Gastrocnemius medialis (tissue), 4 donors: Measurements from ENCODE around the gene KDM4C. TPM values are rescaled to one million over a fixed set of nuclear protein-coding genes. Genes with fewer than 3 reads are reported as not detected.
"Not testable (repeated sequence)": the region's sequence is repeated elsewhere in the genome, so short reads cannot be mapped to it uniquely, and the experiment has no call there.

Experiments
- ATAC-seq, 2 donors: fragments of 150-250 bp; one replicate each; pipeline ENCODE4 v1.9.1; 2016
- DNase-seq, 2 donors: peaks; one replicate each; pipeline ENCODE4 v3.0.0-alpha.2; 2019
- H3K27ac ChIP-seq, 4 donors: fragments of 200-600 bp; sonication (generic); 1 replicate in 1 of 4; 2 replicates in 3 of 4; pipeline ENCODE4 v1.5.1; 2016 to 2018; ENCODE audit warnings: mild to moderate bottlenecking in 2 of 4, moderate library complexity in 1 of 4
- H3K27me3 ChIP-seq, 3 donors: fragments of 200-600 bp; sonication (generic) in 2 of 3; 1 replicate in 1 of 3; 2 replicates in 2 of 3; pipeline versions ENCODE4 v1.5.1 to v1.6.0; 2016 to 2019; ENCODE audit warnings: mild to moderate bottlenecking in 1 of 3, moderate library complexity in 1 of 3
- H3K36me3 ChIP-seq, 2 donors: fragments of 200-600 bp; sonication (generic) in 1 of 2; one replicate each; pipeline ENCODE4 v1.5.1; 2017 to 2018
- H3K4me1 ChIP-seq, 2 donors: fragments of 200-600 bp; sonication (generic) in 1 of 2; one replicate each; pipeline ENCODE4 v1.5.1; 2016 to 2017; ENCODE audit warnings: mild to moderate bottlenecking in 2 of 2
- H3K4me3 ChIP-seq, 4 donors: fragments of 200-600 bp; sonication (generic) in 3 of 4; 1 replicate in 1 of 4; 2 replicates in 3 of 4; pipeline ENCODE4 v1.5.1; 2016 to 2019; ENCODE audit warnings: mild to moderate bottlenecking in 2 of 4
- H3K9me3 ChIP-seq, 3 donors: fragments of 200-600 bp; sonication (generic) in 2 of 3; 1 replicate in 1 of 3; 2 replicates in 2 of 3; pipeline ENCODE4 v1.5.1; 2016 to 2019
- CTCF ChIP-seq, 5 experiments: fragments of 450-650 bp in 3 of 5; fragments of 200-600 bp in 2 of 5; sonication (generic) in 2 of 5; IDR thresholded peaks in 4 of 5; conservative IDR thresholded peaks in 1 of 5; 1 replicate in 4 of 5; 2 replicates in 1 of 5; pipeline ENCODE4 v1.5.1; 2016 to 2019; ENCODE audit warnings: antibody characterized with exemption in 5 of 5, mild to moderate bottlenecking in 3 of 5, moderate library complexity in 3 of 5
- POLR2A ChIP-seq, 2 donors: fragments of 450-650 bp; IDR thresholded peaks; one replicate each; pipeline ENCODE4 v1.6.1; 2017; ENCODE audit warnings: antibody characterized with exemption in 2 of 2, mild to moderate bottlenecking in 2 of 2, moderate library complexity in 2 of 2
- in situ Hi-C, 4 donors: fragments of 200-750 bp; cut with MboI; loops; one replicate each; pipeline versions ENCODE4 v1.15.0 to v1.8.0; 2017; ENCODE audit warnings: low sequenced_read_pairs in 4 of 4
- intact Hi-C: fragments of 100-400 bp; cut with DNase I; formaldehyde crosslinking; loops from one replicate; pipeline ENCODE4 v1.15.1; 2023; ENCODE audit warnings: low total_unique reads
- total RNA-seq, 4 donors: library from RNA; depleted of rRNA; stranded (reverse); fragments of >200 nt; gene quantifications; one replicate each; pipeline versions ENCODE4 v1.1.0 to v1.2.3, GENCODE V29; 2016

Gene KDM4C
- total RNA-seq, 4 donors from 2014 or later, result 7.7 to 23.3 (median 10.0) TPM

- no peak for ATAC-seq
- Histone ChIP-seq H3K27ac (no peak overlapping the region), H3K4me3 (no peak overlapping the region), H3K4me1 (no peaks in the 10 kb centered on the region), H3K27me3 (no peaks in the 10 kb centered on the region), H3K9me3 (no peaks in the 10 kb centered on the region), H3K36me3 (no peaks in the 10 kb centered on the region)
- no peak for DNase-seq
- in situ Hi-C loops, result no loop called here
- TF ChIP-seq POLR2A (IDR thresholded peaks at IDR 0.05), result no peak
- TF ChIP-seq CTCF (IDR thresholded peaks at IDR 0.05 in 4 of 5, conservative IDR thresholded peaks at IDR 0.05 in 1 of 5), result peak in 1 of 5 experiments; percentile 17
- intact Hi-C loops, result no loop called here
These were observed 18.6 kb upstream of the KDM4C start for GRCh38 chr9:6739218-6739617.

DNA sequence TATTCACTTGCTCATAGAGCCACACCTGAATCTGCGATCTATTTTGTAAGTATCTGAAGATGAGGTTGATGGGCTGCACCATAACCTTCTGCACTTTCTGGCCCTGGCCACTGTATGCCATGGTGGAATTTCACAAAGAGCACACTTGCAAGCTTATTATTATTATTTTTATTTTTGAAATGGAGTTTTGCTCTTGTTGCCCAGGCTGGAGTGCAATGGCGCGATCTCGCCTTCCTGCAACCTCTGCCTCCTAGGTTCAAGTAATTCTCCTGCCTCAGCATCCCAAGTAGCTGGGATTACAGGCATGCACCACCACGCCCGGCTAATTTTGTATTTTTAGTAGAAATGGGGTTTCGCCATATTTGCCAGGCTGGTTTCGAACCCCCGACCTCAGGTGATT is 8.9 kb upstream of the KDM4C start:
- H3K4me1 ChIP-seq, H3K36me3 ChIP-seq, ATAC-seq, H3K27me3 ChIP-seq, in situ Hi-C loops, intact Hi-C loops, H3K27ac ChIP-seq, H3K9me3 ChIP-seq, DNase-seq, H3K4me3 ChIP-seq: not testable (repeated sequence)

- H3K36me3 ChIP-seq, in situ Hi-C loops, DNase-seq, H3K27ac ChIP-seq, H3K4me3 ChIP-seq, ATAC-seq, H3K27me3 ChIP-seq, intact Hi-C loops, H3K4me1 ChIP-seq, H3K9me3 ChIP-seq: not testable (repeated sequence)
These were observed 2.9 kb upstream of the KDM4C start for GRCh38 chr9:6754861-6755260.

GRCh38 chr9:6757132-6757455 is 679 bp upstream of the KDM4C start:
- H3K9me3 ChIP-seq, result no peaks in the 10 kb centered on the region
- peak overlapping the region; percentile 94 to 100 (median 98) for H3K27ac ChIP-seq
- no peak for TF ChIP-seq POLR2A (IDR thresholded peaks at IDR 0.05)
- TF ChIP-seq CTCF (IDR thresholded peaks at IDR 0.05 in 4 of 5, conservative IDR thresholded peaks at IDR 0.05 in 1 of 5), result no peak
- no peaks in the 10 kb centered on the region for H3K27me3 ChIP-seq
- H3K4me1 ChIP-seq, result peaks cover 6 to 10% of the 10 kb centered on the region in 2 donors
- DNase-seq (peak in 1 of 2 donors; percentile 45), ATAC-seq (peak; percentile 56 to 80)
- peak overlapping the region; percentile 81 to 100 (median 94) for H3K4me3 ChIP-seq
- no peaks in the 10 kb centered on the region for H3K36me3 ChIP-seq
- in situ Hi-C loops (no loop called here), intact Hi-C loops (loop anchor here (1.0 to 2.0 kb wide), 3 partner anchors 53 to 742 kb away; partner anchors contain the start of genes RANBP6 and UHRF2)

- DNase-seq (no peak), ATAC-seq (peak; percentile 29 to 36)
- no peaks in the 10 kb centered on the region for H3K27me3 ChIP-seq
- TF ChIP-seq POLR2A (IDR thresholded peaks at IDR 0.05), result no peak
- no peak for TF ChIP-seq CTCF (IDR thresholded peaks at IDR 0.05 in 4 of 5, conservative IDR thresholded peaks at IDR 0.05 in 1 of 5)
- peak overlapping the region; percentile 81 to 100 (median 94) for H3K4me3 ChIP-seq
- H3K4me1 ChIP-seq, result peaks cover 6 to 10% of the 10 kb centered on the region in 2 donors
- in situ Hi-C loops, result no loop called here
- no peaks in the 10 kb centered on the region for H3K36me3 ChIP-seq
- H3K9me3 ChIP-seq, result no peaks in the 10 kb centered on the region
- intact Hi-C loops, result loop anchor here (1.0 to 2.0 kb wide), 2 partner anchors 25 to 77 kb away; no protein-coding TSS in a partner anchor
- peak overlapping the region; percentile 94 to 100 (median 98) for H3K27ac ChIP-seq
These were observed 400 bp downstream of the KDM4C start for GRCh38 chr9:6758248-6758497.

DNA sequence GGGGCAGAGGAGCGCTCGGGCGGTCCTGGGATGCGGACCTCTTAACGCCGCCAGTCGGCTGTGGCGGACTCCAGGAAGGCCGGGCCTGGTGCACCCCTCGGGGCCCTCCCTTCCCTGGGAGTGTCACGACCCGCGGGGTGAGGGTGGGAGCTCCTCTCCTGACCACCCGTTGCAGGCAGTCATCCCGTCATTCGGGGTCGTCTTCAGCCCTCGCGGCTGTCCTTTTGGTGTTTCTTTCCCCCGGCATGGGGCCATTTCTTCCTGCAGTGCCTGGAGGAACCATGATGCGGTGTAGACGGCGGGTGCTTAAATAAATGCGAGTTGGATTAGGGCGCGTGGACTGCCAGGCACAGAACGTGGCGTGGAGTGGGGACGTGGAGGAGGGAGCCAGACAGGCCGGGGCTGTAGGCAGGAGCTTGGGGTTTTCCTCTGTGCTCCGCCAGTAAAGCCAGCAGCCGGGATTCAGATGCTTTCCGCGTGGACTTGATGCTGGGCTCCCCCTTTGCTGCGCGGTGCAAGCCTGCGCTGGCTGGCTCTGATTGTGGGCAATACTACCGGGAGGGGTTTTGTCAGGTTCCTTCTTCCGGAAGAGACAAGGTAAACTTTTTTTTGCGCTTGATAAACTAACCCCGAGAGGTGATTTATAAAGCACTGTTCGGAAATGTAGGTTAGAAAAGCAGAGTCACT is 868 bp downstream of the KDM4C start:
- H3K4me3 ChIP-seq, result peak overlapping the region; percentile 81 to 100 (median 94)
- no peaks in the 10 kb centered on the region for H3K9me3 ChIP-seq
- no peaks in the 10 kb centered on the region for H3K36me3 ChIP-seq
- ATAC-seq, result peak; percentile 14 to 34
- in situ Hi-C loops (no loop called here), intact Hi-C loops (loop anchor here (1.0 to 2.0 kb wide), 2 partner anchors 24 to 77 kb away; no protein-coding TSS in a partner anchor)
- H3K27ac ChIP-seq, result peak overlapping the region; percentile 94 to 100 (median 98)
- peaks cover 6 to 10% of the 10 kb centered on the region in 2 donors for H3K4me1 ChIP-seq
- H3K27me3 ChIP-seq, result no peaks in the 10 kb centered on the region
- TF ChIP-seq CTCF (IDR thresholded peaks at IDR 0.05 in 4 of 5, conservative IDR thresholded peaks at IDR 0.05 in 1 of 5) (peak in 1 of 5 experiments; percentile 3), POLR2A (IDR thresholded peaks at IDR 0.05) (no peak)
- peak; percentile 12 to 36 for DNase-seq
